GM23338 (cell line): ENCODE results near the gene ADAMTS18. TPM values are rescaled to one million over a fixed set of nuclear protein-coding genes. Genes with fewer than 3 reads are reported as not detected.

Experiments
- ATAC-seq: fragments of 200-7000 bp; cut with Tn5 transposase; 3 replicates; pipeline ENCODE4 v1.9.1; 2020
- DNase-seq: peaks from one replicate; pipeline ENCODE4 v3.0.0-alpha.2; 2015; ENCODE audit warnings: low spot score
- H2AFZ ChIP-seq: fragments of 200-600 bp; sonication (generic); 2 replicates; pipeline ENCODE4 v1.8.0; 2016; ENCODE audit warnings: antibody characterized with exemption, mild to moderate bottlenecking, moderate library complexity
- H3F3A ChIP-seq: fragments of 200-600 bp; sonication (generic); replicated peaks from 2 replicates; pipeline ENCODE4 v1.8.0; 2017; ENCODE audit warnings: antibody characterized with exemption, mixed run types, low read depth
- H3K27ac ChIP-seq: fragments of 200-600 bp; sonication (generic); 2 replicates; pipeline ENCODE4 v1.6.1; 2016; ENCODE audit warnings: low read depth
- H3K27me3 ChIP-seq: fragments of 200-600 bp; sonication (generic); 2 replicates; pipeline ENCODE4 v1.8.0; 2016; ENCODE audit warnings: mild to moderate bottlenecking, mixed run types, moderate library complexity; ENCODE audit not compliant: insufficient read depth
- H3K36me3 ChIP-seq: fragments of 200-600 bp; sonication (generic); 2 replicates; pipeline ENCODE4 v1.8.0; 2016; ENCODE audit warnings: mild to moderate bottlenecking; ENCODE audit not compliant: insufficient read depth
- H3K4me1 ChIP-seq: fragments of 200-600 bp; sonication (generic); 2 replicates; pipeline ENCODE4 v1.8.0; 2016; ENCODE audit warnings: mild to moderate bottlenecking, moderate library complexity; ENCODE audit not compliant: insufficient read depth
- H3K4me2 ChIP-seq: fragments of 200-600 bp; sonication (generic); 2 replicates; pipeline ENCODE4 v1.7.1; 2017; ENCODE audit warnings: mixed run types
- H3K4me3 ChIP-seq: fragments of 200-600 bp; sonication (generic); 2 replicates; pipeline ENCODE4 v1.6.1; 2016; ENCODE audit warnings: mixed run types
- H3K79me2 ChIP-seq: fragments of 200-600 bp; sonication (generic); replicated peaks from 2 replicates; pipeline ENCODE4 v1.8.0; 2017; ENCODE audit warnings: mild to moderate bottlenecking; ENCODE audit not compliant: insufficient read depth
- H3K9me2 ChIP-seq: fragments of 200-600 bp; sonication (generic); 2 replicates; pipeline ENCODE4 v1.8.0; 2017; ENCODE audit not compliant: insufficient read depth
- H4K20me1 ChIP-seq: fragments of 200-600 bp; sonication (generic); replicated peaks from 2 replicates; pipeline ENCODE4 v1.8.0; 2017; ENCODE audit warnings: mild to moderate bottlenecking; ENCODE audit not compliant: insufficient read depth
- H3K27ac Mint-ChIP-seq: 2 replicates; pipeline ENCODE4 v1.8.0; 2020; ENCODE audit warnings: inconsistent platforms, mild to moderate bottlenecking, moderate library complexity, mixed read lengths
- H3K27me3 Mint-ChIP-seq: 3 replicates; pipeline ENCODE4 v1.8.0; 2022; ENCODE audit warnings: low read depth, mild to moderate bottlenecking, moderate library complexity, mixed read lengths, inconsistent platforms; ENCODE audit not compliant: insufficient read depth, poor library complexity
- H3K36me3 Mint-ChIP-seq: 3 replicates; pipeline ENCODE4 v1.8.0; 2021; ENCODE audit warnings: low read depth, mild to moderate bottlenecking, inconsistent platforms, moderate library complexity, mixed read lengths
- H3K4me1 Mint-ChIP-seq: 3 replicates; pipeline ENCODE4 v1.8.0; 2020; ENCODE audit warnings: mild to moderate bottlenecking, inconsistent platforms, mixed read lengths
- H3K4me3 Mint-ChIP-seq: 3 replicates; pipeline ENCODE4 v1.8.0; 2021; ENCODE audit warnings: moderate library complexity, mild to moderate bottlenecking, inconsistent platforms, mixed read lengths
- H3K9me3 Mint-ChIP-seq: 3 replicates; pipeline ENCODE4 v1.8.0; 2020; ENCODE audit warnings: moderate library complexity, mild to moderate bottlenecking, inconsistent platforms, mixed read lengths
- CREB1 ChIP-seq: fragments of 250-450 bp; sonication (Bioruptor Pico); IDR thresholded peaks from 2 replicates; pipeline ENCODE4 v1.5.0; 2020; ENCODE audit warnings: low read depth, mild to moderate bottlenecking, moderate library complexity
- CTCF ChIP-seq, 2 experiments: fragments of 200-600 bp in 1 of 2; sonication (generic) in 1 of 2; conservative IDR thresholded peaks; 2 replicates each; pipeline versions ENCODE4 v1.5.1 to v1.6.1; 2016 to 2017; ENCODE audit warnings: antibody characterized with exemption in 2 of 2, low read depth in 2 of 2, mild to moderate bottlenecking in 2 of 2, moderate library complexity in 1 of 2
- POLR2AphosphoS5 ChIP-seq: IDR thresholded peaks from 2 replicates; pipeline ENCODE4 v1.6.1; 2016; ENCODE audit warnings: antibody characterized with exemption, low read depth
- STAT1 ChIP-seq: IDR thresholded peaks from one replicate; pipeline ENCODE4 v1.6.1; 2016; ENCODE audit warnings: antibody characterized with exemption; ENCODE audit not compliant: unreplicated experiment
- ZNF114 ChIP-seq: fragments of 250-450 bp; sonication (Bioruptor Pico); IDR thresholded peaks from 2 replicates; pipeline ENCODE4 v1.5.0; 2020; ENCODE audit warnings: mild to moderate bottlenecking, moderate library complexity
- ZNF331 ChIP-seq: fragments of 250-450 bp; sonication (Bioruptor Pico); IDR thresholded peaks from 2 replicates; pipeline ENCODE4 v1.5.0; 2020; ENCODE audit warnings: low read depth, mild to moderate bottlenecking, moderate library complexity
- polyA plus RNA-seq: library from polyadenylated mRNA; unstranded; fragments of >200 nt; fragmentation: Nextera tagmentation; extraction: Ambion mirVana; gene quantifications from 2 replicates; pipeline ENCODE4 v1.2.1, GENCODE V29; 2016
- total RNA-seq: library from RNA; depleted of rRNA; stranded (reverse); fragments of >200 nt; shearing (Covaris generic); gene quantifications from 2 replicates; pipeline ENCODE4 v1.2.3, GENCODE V29; 2014
- TF ChIP-seq, protein P1 (sequence below): IDR thresholded peaks from one replicate; pipeline ENCODE4 v1.6.1; 2018; ENCODE audit warnings: antibody characterized with exemption; ENCODE audit not compliant: unreplicated experiment

ADAMTS18 gene
- total and polyA plus RNA-seq, 2 experiments from 2014 or later: 0.15 to 0.90 TPM

DNA sequence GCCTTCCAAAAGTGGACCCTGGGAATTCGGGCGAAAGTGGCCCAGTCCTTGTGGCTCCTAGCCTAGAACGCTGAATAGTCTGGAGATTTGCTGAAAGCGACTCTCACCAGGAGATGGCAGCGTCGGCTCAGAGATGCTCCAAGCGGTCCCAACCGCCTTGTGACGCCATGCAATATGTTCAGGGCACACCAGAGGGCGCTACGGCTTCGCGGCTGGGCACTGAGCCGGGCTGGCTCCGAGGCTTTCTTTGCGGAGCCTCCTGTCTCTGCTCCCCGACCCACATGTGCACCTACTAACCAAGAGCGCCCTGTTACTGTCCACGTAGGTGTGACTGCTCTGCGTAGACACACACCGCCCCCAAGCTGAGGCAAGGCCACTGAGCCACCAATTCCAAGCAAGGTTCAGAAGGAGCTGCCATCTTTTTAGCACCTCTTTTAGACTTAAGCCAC is 198.7 kb downstream of the ADAMTS18 start:
- H3K36me3 Mint-ChIP-seq: no peaks in the 10 kb centered on the region
- no peak overlapping the region for H3K4me3 ChIP-seq
- DNase-seq (peak; percentile 93), ATAC-seq (peak; percentile 91)
- H3K4me2 ChIP-seq: 0 out of 2 replicates have a peak overlapping the region, but pooled peaks have one; percentile 46
- no peaks in the 10 kb centered on the region for H3K27me3 Mint-ChIP-seq
- H4K20me1 ChIP-seq: no peaks in the 10 kb centered on the region
- H3K79me2 ChIP-seq: no peaks in the 10 kb centered on the region
- H3K27ac Mint-ChIP-seq: no peak overlapping the region
- no peaks in the 10 kb centered on the region for H3K9me2 ChIP-seq
- no peaks in the 10 kb centered on the region for H3K9me3 Mint-ChIP-seq
- peak; percentile 96 to 100 for TF ChIP-seq CTCF (conservative IDR thresholded peaks at IDR 0.05; ENCODE audit: low read depth in 2 of 2)
- TF ChIP-seq, protein P1, sequence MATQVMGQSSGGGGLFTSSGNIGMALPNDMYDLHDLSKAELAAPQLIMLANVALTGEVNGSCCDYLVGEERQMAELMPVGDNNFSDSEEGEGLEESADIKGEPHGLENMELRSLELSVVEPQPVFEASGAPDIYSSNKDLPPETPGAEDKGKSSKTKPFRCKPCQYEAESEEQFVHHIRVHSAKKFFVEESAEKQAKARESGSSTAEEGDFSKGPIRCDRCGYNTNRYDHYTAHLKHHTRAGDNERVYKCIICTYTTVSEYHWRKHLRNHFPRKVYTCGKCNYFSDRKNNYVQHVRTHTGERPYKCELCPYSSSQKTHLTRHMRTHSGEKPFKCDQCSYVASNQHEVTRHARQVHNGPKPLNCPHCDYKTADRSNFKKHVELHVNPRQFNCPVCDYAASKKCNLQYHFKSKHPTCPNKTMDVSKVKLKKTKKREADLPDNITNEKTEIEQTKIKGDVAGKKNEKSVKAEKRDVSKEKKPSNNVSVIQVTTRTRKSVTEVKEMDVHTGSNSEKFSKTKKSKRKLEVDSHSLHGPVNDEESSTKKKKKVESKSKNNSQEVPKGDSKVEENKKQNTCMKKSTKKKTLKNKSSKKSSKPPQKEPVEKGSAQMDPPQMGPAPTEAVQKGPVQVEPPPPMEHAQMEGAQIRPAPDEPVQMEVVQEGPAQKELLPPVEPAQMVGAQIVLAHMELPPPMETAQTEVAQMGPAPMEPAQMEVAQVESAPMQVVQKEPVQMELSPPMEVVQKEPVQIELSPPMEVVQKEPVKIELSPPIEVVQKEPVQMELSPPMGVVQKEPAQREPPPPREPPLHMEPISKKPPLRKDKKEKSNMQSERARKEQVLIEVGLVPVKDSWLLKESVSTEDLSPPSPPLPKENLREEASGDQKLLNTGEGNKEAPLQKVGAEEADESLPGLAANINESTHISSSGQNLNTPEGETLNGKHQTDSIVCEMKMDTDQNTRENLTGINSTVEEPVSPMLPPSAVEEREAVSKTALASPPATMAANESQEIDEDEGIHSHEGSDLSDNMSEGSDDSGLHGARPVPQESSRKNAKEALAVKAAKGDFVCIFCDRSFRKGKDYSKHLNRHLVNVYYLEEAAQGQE: no peak
- peak; percentile 76 for TF ChIP-seq CREB1 (CRISPR knock-in tag)
- TF ChIP-seq ZNF331: no peak
- no peak for TF ChIP-seq STAT1
- peaks cover 6% of the 10 kb centered on the region; the same call in 1 of the 2 replicates for H3K27me3 ChIP-seq
- peaks cover 36% of the 10 kb centered on the region for H3K4me1 ChIP-seq
- no peaks in the 10 kb centered on the region; the same call in 1 of the 2 replicates for H3K36me3 ChIP-seq
- H3F3A ChIP-seq: 0 out of 2 replicates have a peak, but pooled peaks cover 4% of the 10 kb centered on the region
- H3K4me1 Mint-ChIP-seq: peaks cover 31% of the 10 kb centered on the region
- H3K4me3 Mint-ChIP-seq: no peak overlapping the region
- H2AFZ ChIP-seq: 0 out of 2 replicates have a peak overlapping the region, but pooled peaks have one; percentile 83
- H3K27ac ChIP-seq: no peak overlapping the region

DNA sequence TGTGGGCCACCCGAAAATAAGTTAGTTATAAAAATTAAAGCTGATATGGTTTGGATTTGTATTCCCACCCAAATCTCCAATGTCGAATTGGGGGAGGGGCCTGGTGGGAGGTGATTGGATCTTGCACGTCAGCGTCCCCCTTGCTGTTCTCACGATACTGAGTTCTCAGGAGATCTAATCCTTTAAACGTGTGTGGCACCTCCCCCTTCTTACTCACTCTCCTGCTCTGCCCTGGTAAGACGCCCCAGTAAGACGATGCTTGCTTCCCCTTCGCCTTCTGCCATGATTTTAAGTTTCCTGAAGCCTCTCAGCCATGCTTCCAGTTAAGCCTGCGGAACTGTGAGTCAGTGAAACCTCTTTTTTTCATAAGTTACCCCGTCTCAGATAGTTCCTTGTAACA is 200.2 kb downstream of the ADAMTS18 start:
- 0 out of 2 replicates have a peak, but pooled peaks have one; percentile 15 for TF ChIP-seq CREB1 (CRISPR knock-in tag)
- no peak for TF ChIP-seq ZNF114 (CRISPR knock-in tag)
- no peak for TF ChIP-seq STAT1
- no peak for TF ChIP-seq POLR2AphosphoS5

More for the DNA sequence above, 200.2 kb downstream of the ADAMTS18 start:
- ATAC-seq (peak; percentile 50), DNase-seq (peak; percentile 69)
- H3K27me3 ChIP-seq: peaks cover 6% of the 10 kb centered on the region; the same call in 1 of the 2 replicates
- no peaks in the 10 kb centered on the region for H3K79me2 ChIP-seq
- H4K20me1 ChIP-seq: no peaks in the 10 kb centered on the region
- H3K4me1 Mint-ChIP-seq: peaks cover 31% of the 10 kb centered on the region
- H3K4me3 Mint-ChIP-seq: no peak overlapping the region
- H3K36me3 Mint-ChIP-seq: no peaks in the 10 kb centered on the region
- 0 out of 2 replicates have a peak, but pooled peaks cover 4% of the 10 kb centered on the region for H3F3A ChIP-seq
- no peaks in the 10 kb centered on the region for H3K27me3 Mint-ChIP-seq
- H3K4me3 ChIP-seq: no peak overlapping the region
- peaks cover 36% of the 10 kb centered on the region for H3K4me1 ChIP-seq
- H2AFZ ChIP-seq: no peak overlapping the region
- H3K27ac ChIP-seq: no peak overlapping the region
- no peaks in the 10 kb centered on the region for H3K36me3 ChIP-seq
- H3K27ac Mint-ChIP-seq: peak overlapping the region; percentile 21; the same call in 1 of the 2 replicates
- no peaks in the 10 kb centered on the region for H3K9me3 Mint-ChIP-seq
- H3K4me2 ChIP-seq: peak overlapping the region; percentile 46; the same call in 1 of the 2 replicates
- H3K9me2 ChIP-seq: no peaks in the 10 kb centered on the region
